Loucy (cell line): ENCODE measurements around the gene UAP1L1.
A peak's percentile ranks its signal among the peaks of the same experiment; 100 is the strongest.

Experiments used
- H2AFZ ChIP-seq: fragments of 200-600 bp; sonication (generic); 2 replicates; pipeline ENCODE4 v1.6.0; 2016; ENCODE audit warnings: antibody characterized with exemption, mild to moderate bottlenecking, low read length, moderate library complexity
- H3F3A ChIP-seq: fragments of 200-600 bp; 2 replicates; pipeline ENCODE4 v1.6.0; 2016; ENCODE audit warnings: antibody characterized with exemption, low read depth, mild to moderate bottlenecking
- H3K27me3 ChIP-seq: fragments of 200-600 bp; sonication (generic); 2 replicates; pipeline ENCODE4 v1.6.1; 2014; ENCODE audit warnings: low read length, mild to moderate bottlenecking; ENCODE audit not compliant: insufficient read depth, poor library complexity, severe bottlenecking
- H3K36me3 ChIP-seq: fragments of 200-600 bp; sonication (generic); 2 replicates; pipeline ENCODE4 v1.6.1; 2016; ENCODE audit warnings: low read length; ENCODE audit not compliant: insufficient read depth
- H3K4me1 ChIP-seq: fragments of 200-600 bp; sonication (generic); 2 replicates; pipeline ENCODE4 v1.5.1; 2014; ENCODE audit warnings: low read length, mild to moderate bottlenecking; ENCODE audit not compliant: insufficient read depth, poor library complexity, severe bottlenecking
- H3K4me2 ChIP-seq: fragments of 200-600 bp; sonication (generic); 2 replicates; pipeline ENCODE4 v1.6.0; 2014; ENCODE audit warnings: antibody characterized with exemption, low read length, low read depth, mild to moderate bottlenecking; ENCODE audit not compliant: poor library complexity, severe bottlenecking
- H3K4me3 ChIP-seq: fragments of 200-600 bp; sonication (generic); 2 replicates; pipeline ENCODE4 v1.5.1; 2014; ENCODE audit warnings: low read length, mild to moderate bottlenecking, mixed read lengths; ENCODE audit not compliant: poor library complexity, severe bottlenecking
- H3K79me2 ChIP-seq: fragments of 200-600 bp; sonication (generic); 2 replicates; pipeline ENCODE4 v1.6.1; 2014; ENCODE audit warnings: low read length; ENCODE audit not compliant: insufficient read depth
- H3K9ac ChIP-seq: fragments of 200-600 bp; sonication (generic); 2 replicates; pipeline ENCODE4 v1.6.0; 2014; ENCODE audit warnings: mild to moderate bottlenecking, low read depth, low read length, moderate library complexity; ENCODE audit not compliant: poor library complexity, severe bottlenecking
- H3K9me2 ChIP-seq: fragments of 200-600 bp; sonication (generic); replicated peaks from 2 replicates; pipeline ENCODE4 v1.6.1; 2016; ENCODE audit warnings: low read depth, low read length, mixed read lengths
- H3K9me3 ChIP-seq: fragments of 200-600 bp; sonication (generic); 2 replicates; pipeline ENCODE4 v1.6.1; 2014; ENCODE audit warnings: mild to moderate bottlenecking, antibody characterized with exemption, low read length, low read depth; ENCODE audit not compliant: insufficient read depth
- H4K20me1 ChIP-seq: fragments of 200-600 bp; sonication (generic); 2 replicates; pipeline ENCODE4 v1.6.0; 2014; ENCODE audit warnings: antibody characterized with exemption, low read length, mild to moderate bottlenecking; ENCODE audit not compliant: insufficient read depth, poor library complexity, severe bottlenecking
- EZH2phosphoT487 ChIP-seq: fragments of 200-600 bp; IDR thresholded peaks from 2 replicates; pipeline ENCODE4 v1.6.1; 2018; ENCODE audit warnings: antibody characterized with exemption, mild to moderate bottlenecking, moderate library complexity, borderline replicate concordance
- TF ChIP-seq, protein P1 (sequence below): fragments of 200-600 bp; sonication (generic); conservative IDR thresholded peaks from 2 replicates; pipeline ENCODE4 v1.5.1; 2014; ENCODE audit warnings: mild to moderate bottlenecking, antibody characterized with exemption, low read length

The UAP1L1 gene

DNA sequence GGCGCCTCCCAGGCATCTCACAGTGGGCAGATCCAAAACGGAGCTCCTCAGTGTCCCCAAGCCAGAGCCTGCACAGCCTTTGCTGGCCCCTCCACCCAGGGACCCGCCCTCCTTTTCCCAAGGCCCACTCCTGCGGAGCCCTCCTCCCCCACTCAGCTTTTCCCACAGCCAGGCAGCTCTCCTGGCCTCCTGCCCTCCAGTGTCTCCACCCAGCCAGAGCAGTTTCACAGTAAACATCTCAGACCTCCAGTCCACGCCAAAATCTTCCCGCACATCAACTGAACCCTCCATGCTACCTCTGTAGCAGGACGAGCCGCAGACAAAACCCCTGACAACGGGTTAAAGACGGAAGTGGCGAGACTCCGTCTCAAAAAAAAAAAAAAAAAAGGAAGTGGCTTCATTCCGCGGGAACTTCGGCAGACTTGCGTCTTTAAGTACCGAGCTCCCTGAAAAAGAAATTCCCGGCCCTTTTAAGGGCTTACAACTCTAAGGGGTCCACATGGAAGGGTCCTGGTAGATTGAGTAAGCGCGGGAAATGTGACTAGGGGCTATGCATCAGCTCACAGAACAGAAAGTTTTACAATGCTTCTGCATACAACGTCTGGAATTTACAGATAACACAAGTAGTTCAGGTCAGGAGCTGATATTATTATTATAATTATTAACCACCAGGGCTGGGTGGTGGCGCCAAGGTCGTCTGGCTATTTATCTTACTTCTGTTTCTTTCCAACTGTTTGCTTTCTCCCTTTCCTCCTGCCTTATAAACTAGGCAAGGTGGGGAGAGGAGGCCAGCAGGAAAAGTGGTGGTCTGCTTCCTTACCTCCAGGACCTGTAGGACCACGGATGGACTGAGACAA is 50.2 kb downstream of the UAP1L1 start:
- Histone ChIP-seq H3K4me1 (peaks cover 26% of the 10 kb centered on the region), H3K9me2 (no peaks in the 10 kb centered on the region), H3K36me3 (no peaks in the 10 kb centered on the region), H4K20me1 (no peaks in the 10 kb centered on the region), H2AFZ (peak overlapping the region; percentile 92), H3K27me3 (no peaks in the 10 kb centered on the region), H3K9me3 (no peaks in the 10 kb centered on the region), H3K79me2 (peaks cover 28% of the 10 kb centered on the region), H3K9ac (peak overlapping the region; percentile 95), H3K4me3 (peak overlapping the region; percentile 85), H3F3A (peaks cover 11% of the 10 kb centered on the region), H3K4me2 (peak overlapping the region; percentile 100)
- no peak for TF ChIP-seq EZH2phosphoT487
- TF ChIP-seq, protein P1, sequence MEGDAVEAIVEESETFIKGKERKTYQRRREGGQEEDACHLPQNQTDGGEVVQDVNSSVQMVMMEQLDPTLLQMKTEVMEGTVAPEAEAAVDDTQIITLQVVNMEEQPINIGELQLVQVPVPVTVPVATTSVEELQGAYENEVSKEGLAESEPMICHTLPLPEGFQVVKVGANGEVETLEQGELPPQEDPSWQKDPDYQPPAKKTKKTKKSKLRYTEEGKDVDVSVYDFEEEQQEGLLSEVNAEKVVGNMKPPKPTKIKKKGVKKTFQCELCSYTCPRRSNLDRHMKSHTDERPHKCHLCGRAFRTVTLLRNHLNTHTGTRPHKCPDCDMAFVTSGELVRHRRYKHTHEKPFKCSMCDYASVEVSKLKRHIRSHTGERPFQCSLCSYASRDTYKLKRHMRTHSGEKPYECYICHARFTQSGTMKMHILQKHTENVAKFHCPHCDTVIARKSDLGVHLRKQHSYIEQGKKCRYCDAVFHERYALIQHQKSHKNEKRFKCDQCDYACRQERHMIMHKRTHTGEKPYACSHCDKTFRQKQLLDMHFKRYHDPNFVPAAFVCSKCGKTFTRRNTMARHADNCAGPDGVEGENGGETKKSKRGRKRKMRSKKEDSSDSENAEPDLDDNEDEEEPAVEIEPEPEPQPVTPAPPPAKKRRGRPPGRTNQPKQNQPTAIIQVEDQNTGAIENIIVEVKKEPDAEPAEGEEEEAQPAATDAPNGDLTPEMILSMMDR = no peak

DNA sequence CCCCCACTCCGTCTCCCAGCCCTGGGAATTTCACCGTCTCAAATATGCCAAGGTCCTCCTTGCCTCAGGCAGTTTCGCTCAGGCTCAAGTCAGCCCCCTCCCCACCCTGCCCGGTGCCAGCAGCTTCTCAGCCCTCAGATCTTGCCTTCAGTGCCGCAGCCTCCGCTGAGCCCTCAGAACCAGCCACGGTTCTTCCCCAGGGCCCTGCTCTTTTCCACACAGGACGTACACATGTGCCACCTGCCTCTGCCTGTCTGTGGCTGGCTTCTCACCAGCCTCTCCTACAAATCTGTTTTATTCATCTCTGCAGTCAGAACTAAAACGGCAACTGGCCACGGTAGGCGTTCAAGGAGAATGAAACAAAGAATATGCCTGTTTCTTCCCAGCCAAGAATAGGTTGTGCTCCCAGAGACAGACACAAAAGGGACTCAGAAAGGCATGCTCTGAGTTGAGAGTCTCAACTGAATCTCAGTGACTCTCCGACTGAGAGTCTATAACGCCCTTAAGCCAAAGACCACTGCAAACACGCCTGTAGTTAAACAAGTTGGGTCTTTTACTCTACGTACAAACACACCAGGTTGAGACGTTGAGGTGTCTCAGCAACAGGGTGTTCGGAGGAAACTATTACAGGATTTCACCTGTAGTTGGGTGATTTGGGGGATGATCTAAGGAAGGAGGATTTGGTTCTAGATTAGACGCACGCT is 51.0 kb downstream of the UAP1L1 start:
- no peak for TF ChIP-seq EZH2phosphoT487
- TF ChIP-seq, protein P1 = no peak
- Histone ChIP-seq H3K9me3 (no peaks in the 10 kb centered on the region), H3F3A (peaks cover 11% of the 10 kb centered on the region), H3K36me3 (no peaks in the 10 kb centered on the region), H3K4me3 (peak overlapping the region; percentile 85), H3K4me2 (peak overlapping the region; percentile 100), H3K27me3 (no peaks in the 10 kb centered on the region), H4K20me1 (no peaks in the 10 kb centered on the region), H3K9me2 (no peaks in the 10 kb centered on the region), H3K4me1 (peaks cover 26% of the 10 kb centered on the region), H2AFZ (no peak overlapping the region), H3K9ac (peak overlapping the region; percentile 95), H3K79me2 (peaks cover 28% of the 10 kb centered on the region)

DNA sequence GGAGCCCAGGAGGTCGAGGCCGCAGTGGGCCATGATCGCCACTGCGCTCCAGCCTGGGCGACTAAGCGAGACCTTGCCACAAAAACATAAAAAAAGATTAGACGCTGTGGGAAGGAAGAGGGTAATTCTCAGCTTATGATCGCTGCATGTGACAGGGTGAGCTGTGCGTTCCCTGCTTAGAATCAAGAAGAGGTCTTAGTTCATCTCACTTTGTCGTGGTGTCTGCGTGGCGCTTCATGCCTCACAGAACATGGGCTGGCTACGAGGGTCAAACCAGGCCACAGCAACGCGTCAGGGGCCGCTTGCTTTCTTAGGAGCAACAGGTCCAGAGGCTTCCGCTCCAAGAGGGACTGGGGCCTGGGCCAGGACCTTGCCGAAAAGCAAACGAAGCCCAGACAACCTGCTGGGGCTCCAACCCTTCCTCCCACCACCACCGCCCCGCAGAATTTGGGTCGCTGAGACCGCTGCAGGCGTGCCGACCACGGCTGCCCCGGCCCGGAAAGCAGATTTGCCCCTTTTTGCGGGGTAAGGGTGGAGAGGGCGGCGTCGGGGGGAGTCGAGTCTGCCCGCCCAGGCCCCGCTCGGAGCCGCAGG is 51.6 kb downstream of the UAP1L1 start:
- no peaks in the 10 kb centered on the region for H3K27me3 ChIP-seq
- no peaks in the 10 kb centered on the region for H3K36me3 ChIP-seq
- peak overlapping the region; percentile 85 for H3K4me3 ChIP-seq
- H3K9ac ChIP-seq = peak overlapping the region; percentile 95
- H3K79me2 ChIP-seq = peaks cover 28% of the 10 kb centered on the region
- H3K4me1 ChIP-seq = peaks cover 26% of the 10 kb centered on the region
- no peaks in the 10 kb centered on the region for H4K20me1 ChIP-seq
- no peak for TF ChIP-seq EZH2phosphoT487
- TF ChIP-seq, protein P1 = no peak
- no peaks in the 10 kb centered on the region for H3K9me2 ChIP-seq
- peak overlapping the region; percentile 98 for H2AFZ ChIP-seq
- peak overlapping the region; percentile 100 for H3K4me2 ChIP-seq
- no peaks in the 10 kb centered on the region for H3K9me3 ChIP-seq
- H3F3A ChIP-seq = peaks cover 11% of the 10 kb centered on the region
